ENCODE measurements around the gene SAMD4A.

- TF ChIP-seq POLR2AphosphoS5 (IDR thresholded peaks at IDR 0.05) (no peak), POLR2A (IDR thresholded peaks at IDR 0.05) (no peak)
- TF ChIP-seq, protein P1, sequence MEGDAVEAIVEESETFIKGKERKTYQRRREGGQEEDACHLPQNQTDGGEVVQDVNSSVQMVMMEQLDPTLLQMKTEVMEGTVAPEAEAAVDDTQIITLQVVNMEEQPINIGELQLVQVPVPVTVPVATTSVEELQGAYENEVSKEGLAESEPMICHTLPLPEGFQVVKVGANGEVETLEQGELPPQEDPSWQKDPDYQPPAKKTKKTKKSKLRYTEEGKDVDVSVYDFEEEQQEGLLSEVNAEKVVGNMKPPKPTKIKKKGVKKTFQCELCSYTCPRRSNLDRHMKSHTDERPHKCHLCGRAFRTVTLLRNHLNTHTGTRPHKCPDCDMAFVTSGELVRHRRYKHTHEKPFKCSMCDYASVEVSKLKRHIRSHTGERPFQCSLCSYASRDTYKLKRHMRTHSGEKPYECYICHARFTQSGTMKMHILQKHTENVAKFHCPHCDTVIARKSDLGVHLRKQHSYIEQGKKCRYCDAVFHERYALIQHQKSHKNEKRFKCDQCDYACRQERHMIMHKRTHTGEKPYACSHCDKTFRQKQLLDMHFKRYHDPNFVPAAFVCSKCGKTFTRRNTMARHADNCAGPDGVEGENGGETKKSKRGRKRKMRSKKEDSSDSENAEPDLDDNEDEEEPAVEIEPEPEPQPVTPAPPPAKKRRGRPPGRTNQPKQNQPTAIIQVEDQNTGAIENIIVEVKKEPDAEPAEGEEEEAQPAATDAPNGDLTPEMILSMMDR (IDR thresholded peaks at IDR 0.05 in 8 of 11, conservative IDR thresholded peaks at IDR 0.05 in 3 of 11), result no peak
These were observed 172.6 kb downstream of the SAMD4A start for GRCh38 chr14:54739514-54739913.
